Thyroid gland (tissue), 4 donors: ENCODE measurements around the gene PLAU. TPM values are rescaled to one million over a fixed set of nuclear protein-coding genes. Genes with fewer than 3 reads are reported as not detected.

Experiments used
- DNase-seq, 2 donors: peaks; one replicate each; pipeline ENCODE4 v3.0.0-alpha.2; 2019
- H3K27ac ChIP-seq, 3 donors: fragments of 200-600 bp; sonication (generic); 1 replicate in 2 of 3; 2 replicates in 1 of 3; pipeline ENCODE4 v1.5.1; 2016 to 2019; ENCODE audit warnings: mild to moderate bottlenecking in 1 of 3, moderate library complexity in 1 of 3
- H3K27me3 ChIP-seq: fragments of 200-600 bp; sonication (generic); one replicate; pipeline ENCODE4 v1.5.1; 2019
- H3K36me3 ChIP-seq, 2 donors: fragments of 200-600 bp; sonication (generic); one replicate each; pipeline ENCODE4 v1.5.1; 2016 to 2019
- H3K4me1 ChIP-seq, 2 donors: fragments of 200-600 bp; sonication (generic); one replicate each; pipeline ENCODE4 v1.5.1; 2017 to 2019
- H3K4me3 ChIP-seq, 3 donors: fragments of 200-600 bp; sonication (generic); replicated peaks in 1 of 3; 1 replicate in 2 of 3; 2 replicates in 1 of 3; pipeline ENCODE4 v1.5.1; 2016; ENCODE audit warnings: mild to moderate bottlenecking in 1 of 3
- H3K9me3 ChIP-seq: fragments of 200-600 bp; sonication (generic); one replicate; pipeline ENCODE4 v1.5.1; 2017
- POLR2A ChIP-seq, 2 donors: fragments of 450-650 bp; IDR thresholded peaks; one replicate each; pipeline ENCODE4 v1.6.1; 2017; ENCODE audit warnings: antibody characterized with exemption in 2 of 2, mild to moderate bottlenecking in 2 of 2, moderate library complexity in 1 of 2
- WGBS, 2 donors: methylation state at CpG; one replicate each; pipeline ENCODE4 v1.1.5; 2017; 5-methylcytosine and 5-hydroxymethylcytosine counted together
- intact Hi-C: fragments of 100-400 bp; cut with DNase I; formaldehyde crosslinking; loops from one replicate; pipeline ENCODE4 v1.15.1; 2023
- total RNA-seq, 4 donors: library from RNA; depleted of rRNA; stranded (reverse); fragments of >200 nt; gene quantifications; one replicate each; pipeline ENCODE4 v1.2.3, GENCODE V29; 2016
- TF ChIP-seq, protein P1 (sequence below), 6 experiments: fragments of 200-600 bp in 3 of 6; fragments of 450-650 bp in 3 of 6; sonication (generic) in 3 of 6; IDR thresholded peaks; one replicate each; pipeline ENCODE4 v1.5.1; 2016 to 2019; ENCODE audit warnings: antibody characterized with exemption in 6 of 6, mild to moderate bottlenecking in 2 of 6, inconsistent platforms in 1 of 6, moderate library complexity in 1 of 6

PLAU gene
- 10 to 100 TPM in 1 of 4 donors, 1 to 10 TPM in 3; 3.8 to 13.3 (median 7.3) TPM for total RNA-seq

DNA sequence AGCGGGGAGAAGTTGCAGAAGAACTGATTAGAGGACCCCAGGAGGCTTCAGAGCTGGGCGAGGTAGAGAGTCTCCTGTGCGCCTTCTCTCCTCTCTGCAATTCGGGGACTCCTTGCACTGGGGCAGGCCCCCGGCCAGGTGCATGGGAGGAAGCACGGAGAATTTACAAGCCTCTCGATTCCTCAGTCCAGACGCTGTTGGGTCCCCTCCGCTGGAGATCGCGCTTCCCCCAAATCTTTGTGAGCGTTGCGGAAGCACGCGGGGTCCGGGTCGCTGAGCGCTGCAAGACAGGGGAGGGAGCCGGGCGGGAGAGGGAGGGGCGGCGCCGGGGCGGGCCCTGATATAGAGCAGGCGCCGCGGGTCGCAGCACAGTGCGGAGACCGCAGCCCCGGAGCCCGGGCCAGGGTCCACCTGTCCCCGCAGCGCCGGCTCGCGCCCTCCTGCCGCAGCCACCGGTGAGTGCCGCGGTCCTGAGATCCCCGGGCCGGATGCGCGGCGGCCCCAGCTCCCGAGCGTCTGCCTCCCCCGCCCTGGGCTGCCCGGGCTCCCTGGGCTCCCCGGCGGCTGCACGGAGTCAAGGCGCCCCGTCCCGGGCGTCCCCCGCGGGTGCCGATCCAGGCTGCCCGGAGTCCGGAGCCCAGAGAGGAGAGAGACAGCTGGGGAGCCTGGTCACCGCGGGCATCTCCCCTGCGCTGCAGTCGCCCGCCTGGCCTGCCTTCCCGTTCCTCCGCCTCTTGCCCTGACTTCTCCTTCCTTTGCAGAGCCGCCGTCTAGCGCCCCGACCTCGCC lies at the start of gene PLAU:
TSS of gene PLAU (plus strand) at position 369 of the 789 bp plus-strand sequence. CDS start 424 bp downstream, outside the sequence.
- Histone ChIP-seq H3K27ac (peak within 1 kb of the TSS; percentile 4 to 69 (median 62)), H3K36me3 (no peaks in the 10 kb centered on the region), H3K9me3 (no peaks in the 10 kb centered on the region), H3K4me1 (peaks cover 17 to 55% of the 10 kb centered on the region in 2 donors), H3K4me3 (peak within 1 kb of the TSS; percentile 15 to 54 (median 25)), H3K27me3 (no peaks in the 10 kb centered on the region)
- peak; percentile 27 to 39 for DNase-seq
- peak in 1 of 2 donors; percentile 45 for TF ChIP-seq POLR2A (IDR thresholded peaks at IDR 0.05)
- TF ChIP-seq, protein P1, sequence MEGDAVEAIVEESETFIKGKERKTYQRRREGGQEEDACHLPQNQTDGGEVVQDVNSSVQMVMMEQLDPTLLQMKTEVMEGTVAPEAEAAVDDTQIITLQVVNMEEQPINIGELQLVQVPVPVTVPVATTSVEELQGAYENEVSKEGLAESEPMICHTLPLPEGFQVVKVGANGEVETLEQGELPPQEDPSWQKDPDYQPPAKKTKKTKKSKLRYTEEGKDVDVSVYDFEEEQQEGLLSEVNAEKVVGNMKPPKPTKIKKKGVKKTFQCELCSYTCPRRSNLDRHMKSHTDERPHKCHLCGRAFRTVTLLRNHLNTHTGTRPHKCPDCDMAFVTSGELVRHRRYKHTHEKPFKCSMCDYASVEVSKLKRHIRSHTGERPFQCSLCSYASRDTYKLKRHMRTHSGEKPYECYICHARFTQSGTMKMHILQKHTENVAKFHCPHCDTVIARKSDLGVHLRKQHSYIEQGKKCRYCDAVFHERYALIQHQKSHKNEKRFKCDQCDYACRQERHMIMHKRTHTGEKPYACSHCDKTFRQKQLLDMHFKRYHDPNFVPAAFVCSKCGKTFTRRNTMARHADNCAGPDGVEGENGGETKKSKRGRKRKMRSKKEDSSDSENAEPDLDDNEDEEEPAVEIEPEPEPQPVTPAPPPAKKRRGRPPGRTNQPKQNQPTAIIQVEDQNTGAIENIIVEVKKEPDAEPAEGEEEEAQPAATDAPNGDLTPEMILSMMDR (IDR thresholded peaks at IDR 0.05), result no peak
- intact Hi-C loops, result no loop called here
- 9% methylated on average over 14 of the region's 74 CpGs for WGBS, 2 donors

DNA sequence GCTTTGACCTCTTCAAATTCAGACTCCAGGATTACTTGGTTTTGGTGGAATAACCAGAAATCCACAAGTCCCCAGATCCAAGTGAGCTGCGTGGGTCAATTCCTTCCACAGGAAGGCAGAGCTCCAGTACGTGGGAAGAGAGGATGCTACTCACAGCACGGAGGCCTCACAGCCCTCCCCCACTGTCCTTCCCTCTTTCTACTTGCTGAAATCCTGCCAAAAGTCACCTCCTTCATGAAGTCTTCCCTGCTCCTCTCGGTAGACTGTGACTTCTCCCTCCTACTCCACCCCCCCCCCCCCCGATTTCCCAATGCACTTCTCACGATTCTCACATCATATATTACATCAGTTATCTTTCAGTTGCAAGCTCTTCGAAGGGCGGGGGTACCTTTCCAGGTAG lies 48.9 kb upstream of the PLAU start:
- TF ChIP-seq, protein P1 (IDR thresholded peaks at IDR 0.05), result no peak
- TF ChIP-seq POLR2A (IDR thresholded peaks at IDR 0.05), result no peak
- no peaks in the 10 kb centered on the region for H3K27me3 ChIP-seq
- peaks cover 0 to 11% of the 10 kb centered on the region in 2 donors for H3K4me1 ChIP-seq
- H3K9me3 ChIP-seq, result no peaks in the 10 kb centered on the region
- DNase-seq, result no peak
- intact Hi-C loops, result no loop called here
- H3K4me3 ChIP-seq, result no peak overlapping the region
- H3K36me3 ChIP-seq, result peaks cover 8 to 21% of the 10 kb centered on the region in 2 donors
- H3K27ac ChIP-seq, result no peak overlapping the region
- 67 to 79% methylated on average over 8 of the region's 8 CpGs for WGBS, 2 donors

DNA sequence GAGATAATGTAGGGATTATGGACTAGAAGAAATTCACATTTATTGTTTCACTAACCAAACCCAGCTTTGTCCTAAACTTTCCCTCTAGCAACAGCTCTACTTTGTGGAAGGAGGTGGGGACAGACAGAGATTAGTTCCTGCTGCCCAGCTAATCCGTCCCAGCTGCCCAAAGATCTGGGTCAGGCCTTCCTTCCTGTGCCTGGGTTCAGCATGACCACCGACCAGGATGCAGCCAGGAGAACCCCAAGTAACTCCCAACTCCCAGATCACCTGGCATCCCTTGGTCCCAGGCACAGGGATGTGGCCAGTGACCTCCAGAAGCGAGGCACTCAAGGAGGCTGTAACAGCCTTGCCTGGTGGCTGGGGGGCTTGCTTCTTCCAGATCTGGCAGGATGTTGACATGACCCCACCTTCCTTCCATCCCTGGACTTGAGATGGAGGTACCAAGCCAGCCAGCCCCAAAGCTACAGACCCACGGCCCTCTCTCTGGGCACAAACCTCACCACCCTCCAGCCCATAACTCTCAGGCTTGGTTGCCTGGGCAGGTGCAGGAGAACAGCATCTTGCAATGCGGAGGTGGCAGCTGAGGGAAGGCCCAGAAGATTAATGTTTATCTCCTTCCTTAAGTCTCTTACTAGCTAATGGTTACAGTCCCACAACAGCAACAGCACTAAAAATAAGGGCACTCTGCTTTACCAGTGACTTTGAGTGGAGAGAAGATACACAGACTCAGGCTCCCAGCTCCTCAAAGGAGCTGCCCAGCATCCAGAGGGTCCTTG lies 47.7 kb upstream of the PLAU start:
- no peaks in the 10 kb centered on the region for H3K27me3 ChIP-seq
- DNase-seq, result no peak
- H3K9me3 ChIP-seq, result no peaks in the 10 kb centered on the region
- H3K4me3 ChIP-seq, result no peak overlapping the region
- intact Hi-C loops, result no loop called here
- WGBS, 2 donors, result 66 to 79% methylated on average over 3 to 5 of the region's 5 CpGs
- H3K4me1 ChIP-seq, result peaks cover 0 to 15% of the 10 kb centered on the region in 2 donors
- H3K27ac ChIP-seq, result no peak overlapping the region
- H3K36me3 ChIP-seq, result peaks cover 8 to 21% of the 10 kb centered on the region in 2 donors
- no peak for TF ChIP-seq POLR2A (IDR thresholded peaks at IDR 0.05)
- TF ChIP-seq, protein P1 (IDR thresholded peaks at IDR 0.05), result no peak

DNA sequence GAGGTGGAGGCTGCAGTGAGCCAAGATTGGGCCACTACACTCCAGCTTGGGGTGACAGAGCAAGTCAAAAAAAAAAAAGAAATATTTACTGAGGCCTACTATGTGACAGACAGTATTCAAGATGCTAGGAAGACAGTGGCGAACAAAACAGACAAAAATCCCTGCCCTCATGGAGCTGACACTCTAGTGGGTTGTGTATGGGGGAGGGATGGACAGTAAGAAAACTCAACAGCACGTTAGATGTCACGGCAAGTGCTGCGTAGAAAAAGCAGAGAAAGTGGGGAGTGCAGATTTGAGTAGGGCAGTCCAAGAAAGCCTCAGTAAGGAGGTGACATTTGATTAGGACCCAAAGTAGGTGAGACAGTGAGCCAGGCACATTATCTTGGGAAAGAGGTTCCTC lies 46.7 kb upstream of the PLAU start:
- Histone ChIP-seq H3K27ac (no peak overlapping the region), H3K27me3 (no peaks in the 10 kb centered on the region), H3K4me1 (peaks cover 0 to 15% of the 10 kb centered on the region in 2 donors), H3K36me3 (peaks cover 8 to 19% of the 10 kb centered on the region in 2 donors), H3K9me3 (no peaks in the 10 kb centered on the region), H3K4me3 (no peak overlapping the region)
- intact Hi-C loops, result no loop called here
- 96 to 97% methylated on average over 4 of the region's 4 CpGs for WGBS, 2 donors
- no peak for DNase-seq
- TF ChIP-seq POLR2A (IDR thresholded peaks at IDR 0.05), result no peak
- TF ChIP-seq, protein P1 (IDR thresholded peaks at IDR 0.05), result no peak
